HEK293 (cell line): ENCODE data around the gene CHCHD6.

Source experiments
- CTCF ChIA-PET: fragments of 350-600 bp; formaldehyde crosslinking; extraction: SDS; loops from one replicate; lab custom pipeline; 2021; ENCODE audit warnings: antibody characterized with exemption; lab: Yijun Ruan, JAX
- POLR2A ChIA-PET: fragments of 300-600 bp; formaldehyde crosslinking; extraction: SDS; loops from one replicate; lab custom pipeline; 2020; ENCODE audit warnings: antibody characterized with exemption, inconsistent platforms; lab: Yijun Ruan, JAX
- H3K27ac ChIP-seq: fragments of 200-500 bp; sonication (Bioruptor generic); 2 replicates; pipeline ENCODE4 v1.5.1; 2014; ENCODE audit warnings: low read depth, low read length, control low read depth, inconsistent platforms; ENCODE audit errors: extremely low read depth
- H3K36me3 ChIP-seq, 2 experiments: fragments of 200-500 bp in 1 of 2; sonication (Bioruptor generic) in 1 of 2; 1 replicate in 1 of 2; 2 replicates in 1 of 2; pipeline ENCODE4 v1.5.1; 2014 to 2017; ENCODE audit warnings: inconsistent platforms in 2 of 2, low read length in 2 of 2; ENCODE audit not compliant: control insufficient read depth in 2 of 2, insufficient read depth in 1 of 2
- H3K4me1 ChIP-seq: fragments of 200-500 bp; sonication (Bioruptor generic); 2 replicates; pipeline ENCODE4 v1.5.1; 2014; ENCODE audit warnings: mild to moderate bottlenecking, low read length, inconsistent platforms; ENCODE audit not compliant: control insufficient read depth, insufficient read depth
- H3K4me3 ChIP-seq: 2 replicates; pipeline ENCODE4 v1.5.1; 2011; ENCODE audit warnings: low read depth, mild to moderate bottlenecking, control low read depth, low read length, moderate library complexity
- H3K9me3 ChIP-seq: fragments of 200-500 bp; sonication (Bioruptor generic); 2 replicates; pipeline ENCODE4 v1.5.1; 2014; ENCODE audit warnings: low read depth, low read length, inconsistent platforms; ENCODE audit not compliant: control insufficient read depth, insufficient read depth
- GFI1B ChIP-seq: fragments of 450-650 bp; formaldehyde crosslinking; IDR thresholded peaks from 2 replicates; pipeline ENCODE4 v1.5.1; 2016; ENCODE audit warnings: missing biosample characterization, missing genetic modification characterization
- GLI4 ChIP-seq: fragments of 450-650 bp; formaldehyde crosslinking; IDR thresholded peaks from 2 replicates; pipeline ENCODE4 v1.5.1; 2016; ENCODE audit warnings: missing biosample characterization, missing genetic modification characterization
- HOXA7 ChIP-seq: sonication (generic); formaldehyde crosslinking; IDR thresholded peaks from 2 replicates; pipeline ENCODE4 v1.8.1; 2022; ENCODE audit warnings: missing genetic modification reagents, borderline replicate concordance
- MEIS1 ChIP-seq: sonication (generic); formaldehyde crosslinking; IDR thresholded peaks from 2 replicates; pipeline ENCODE4 v1.8.1; 2022; ENCODE audit warnings: missing genetic modification reagents, mild to moderate bottlenecking, borderline replicate concordance
- ZNF202 ChIP-seq: fragments of 450-650 bp; formaldehyde crosslinking; IDR thresholded peaks from 2 replicates; pipeline ENCODE4 v1.5.1; 2016; ENCODE audit warnings: missing biosample characterization, missing genetic modification characterization, borderline replicate concordance
- ZNF214 ChIP-seq: fragments of 450-650 bp; formaldehyde crosslinking; IDR thresholded peaks from 2 replicates; pipeline ENCODE4 v1.5.1; 2017; ENCODE audit warnings: missing biosample characterization, mild to moderate bottlenecking, missing genetic modification characterization, borderline replicate concordance
- ZNF324 ChIP-seq: fragments of 450-650 bp; formaldehyde crosslinking; IDR thresholded peaks from 2 replicates; pipeline ENCODE4 v1.5.1; 2016; ENCODE audit warnings: missing biosample characterization, missing genetic modification characterization
- ZNF416 ChIP-seq: fragments of 450-650 bp; formaldehyde crosslinking; IDR thresholded peaks from 2 replicates; pipeline ENCODE4 v1.5.1; 2016; ENCODE audit warnings: missing biosample characterization, missing genetic modification characterization
- ZNF473 ChIP-seq: fragments of 450-650 bp; formaldehyde crosslinking; IDR thresholded peaks from 2 replicates; pipeline ENCODE4 v1.5.1; 2017; ENCODE audit warnings: missing biosample characterization, missing genetic modification characterization
- ZNF48 ChIP-seq: fragments of 450-650 bp; formaldehyde crosslinking; IDR thresholded peaks from 2 replicates; pipeline ENCODE4 v1.5.1; 2016; ENCODE audit warnings: missing biosample characterization, missing genetic modification characterization
- ZNF530 ChIP-seq: fragments of 450-650 bp; formaldehyde crosslinking; IDR thresholded peaks from 2 replicates; pipeline ENCODE4 v1.5.1; 2016; ENCODE audit warnings: low read depth, missing biosample characterization, missing genetic modification characterization
- ZNF549 ChIP-seq: fragments of 450-650 bp; IDR thresholded peaks from 2 replicates; pipeline ENCODE4 v1.5.1; 2018; ENCODE audit warnings: missing biosample characterization, missing genetic modification characterization, mild to moderate bottlenecking, inconsistent platforms, moderate library complexity
- ZNF596 ChIP-seq: fragments of 450-650 bp; IDR thresholded peaks from 2 replicates; pipeline ENCODE4 v1.5.0; 2018; ENCODE audit warnings: missing biosample characterization, mild to moderate bottlenecking, missing genetic modification characterization, moderate library complexity
- ZNF768 ChIP-seq: fragments of 450-650 bp; formaldehyde crosslinking; IDR thresholded peaks from 2 replicates; pipeline ENCODE4 v1.5.1; 2018; ENCODE audit warnings: missing biosample characterization, mild to moderate bottlenecking, missing genetic modification characterization
- TF ChIP-seq, protein P1 (sequence below): fragments of 450-650 bp; formaldehyde crosslinking; IDR thresholded peaks from 2 replicates; pipeline ENCODE4 v1.5.1; 2017; ENCODE audit warnings: missing biosample characterization, missing genetic modification characterization
- TF ChIP-seq, protein P2 (sequence below): fragments of 450-650 bp; IDR thresholded peaks from 2 replicates; pipeline ENCODE4 v1.5.1; 2018; ENCODE audit warnings: missing biosample characterization, mild to moderate bottlenecking, missing genetic modification characterization
- TF ChIP-seq, protein P3 (sequence below): fragments of 450-650 bp; formaldehyde crosslinking; IDR thresholded peaks from 2 replicates; pipeline ENCODE4 v1.5.1; 2016; ENCODE audit warnings: missing biosample characterization, missing genetic modification characterization
- TF ChIP-seq, protein P4 (sequence below): fragments of 450-650 bp; formaldehyde crosslinking; IDR thresholded peaks from 2 replicates; pipeline ENCODE4 v1.5.1; 2016; ENCODE audit warnings: missing biosample characterization, missing genetic modification characterization
- TF ChIP-seq, protein P5 (sequence below): fragments of 450-650 bp; formaldehyde crosslinking; IDR thresholded peaks from 2 replicates; pipeline ENCODE4 v1.5.1; 2017; ENCODE audit warnings: missing biosample characterization, missing genetic modification characterization

CHCHD6 gene

DNA sequence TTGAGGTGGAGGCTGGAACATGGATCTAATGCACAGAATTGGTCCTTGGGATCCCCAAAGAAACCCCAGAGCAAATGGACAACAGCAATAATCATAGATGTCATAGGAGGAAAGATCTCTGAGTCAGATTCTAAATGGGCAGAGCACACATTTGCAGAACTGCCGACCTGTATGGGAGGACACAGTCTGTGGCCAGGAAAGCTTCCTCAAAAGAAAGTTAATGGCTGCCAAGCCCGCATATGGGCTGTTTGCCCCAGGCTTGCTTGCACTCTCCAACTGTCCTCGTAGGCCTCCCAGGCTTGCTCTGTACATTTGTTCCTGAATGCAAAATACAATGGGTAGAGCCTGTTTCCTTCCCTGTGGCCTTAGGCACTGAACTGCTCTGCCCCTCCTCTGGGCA, 176.9 kb downstream of the CHCHD6 start (continued):
- TF ChIP-seq ZNF530 (tag by site-specific recombination) (no peak), ZNF596 (tag by site-specific recombination) (no peak), ZNF324 (tag by site-specific recombination) (no peak)
- TF ChIP-seq, protein P1, sequence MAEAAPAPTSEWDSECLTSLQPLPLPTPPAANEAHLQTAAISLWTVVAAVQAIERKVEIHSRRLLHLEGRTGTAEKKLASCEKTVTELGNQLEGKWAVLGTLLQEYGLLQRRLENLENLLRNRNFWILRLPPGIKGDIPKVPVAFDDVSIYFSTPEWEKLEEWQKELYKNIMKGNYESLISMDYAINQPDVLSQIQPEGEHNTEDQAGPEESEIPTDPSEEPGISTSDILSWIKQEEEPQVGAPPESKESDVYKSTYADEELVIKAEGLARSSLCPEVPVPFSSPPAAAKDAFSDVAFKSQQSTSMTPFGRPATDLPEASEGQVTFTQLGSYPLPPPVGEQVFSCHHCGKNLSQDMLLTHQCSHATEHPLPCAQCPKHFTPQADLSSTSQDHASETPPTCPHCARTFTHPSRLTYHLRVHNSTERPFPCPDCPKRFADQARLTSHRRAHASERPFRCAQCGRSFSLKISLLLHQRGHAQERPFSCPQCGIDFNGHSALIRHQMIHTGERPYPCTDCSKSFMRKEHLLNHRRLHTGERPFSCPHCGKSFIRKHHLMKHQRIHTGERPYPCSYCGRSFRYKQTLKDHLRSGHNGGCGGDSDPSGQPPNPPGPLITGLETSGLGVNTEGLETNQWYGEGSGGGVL (tag by site-specific recombination), result no peak
- TF ChIP-seq, protein P2, sequence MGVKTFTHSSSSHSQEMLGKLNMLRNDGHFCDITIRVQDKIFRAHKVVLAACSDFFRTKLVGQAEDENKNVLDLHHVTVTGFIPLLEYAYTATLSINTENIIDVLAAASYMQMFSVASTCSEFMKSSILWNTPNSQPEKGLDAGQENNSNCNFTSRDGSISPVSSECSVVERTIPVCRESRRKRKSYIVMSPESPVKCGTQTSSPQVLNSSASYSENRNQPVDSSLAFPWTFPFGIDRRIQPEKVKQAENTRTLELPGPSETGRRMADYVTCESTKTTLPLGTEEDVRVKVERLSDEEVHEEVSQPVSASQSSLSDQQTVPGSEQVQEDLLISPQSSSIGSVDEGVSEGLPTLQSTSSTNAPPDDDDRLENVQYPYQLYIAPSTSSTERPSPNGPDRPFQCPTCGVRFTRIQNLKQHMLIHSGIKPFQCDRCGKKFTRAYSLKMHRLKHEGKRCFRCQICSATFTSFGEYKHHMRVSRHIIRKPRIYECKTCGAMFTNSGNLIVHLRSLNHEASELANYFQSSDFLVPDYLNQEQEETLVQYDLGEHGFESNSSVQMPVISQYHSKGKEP (tag by site-specific recombination), result no peak
- TF ChIP-seq, protein P3, sequence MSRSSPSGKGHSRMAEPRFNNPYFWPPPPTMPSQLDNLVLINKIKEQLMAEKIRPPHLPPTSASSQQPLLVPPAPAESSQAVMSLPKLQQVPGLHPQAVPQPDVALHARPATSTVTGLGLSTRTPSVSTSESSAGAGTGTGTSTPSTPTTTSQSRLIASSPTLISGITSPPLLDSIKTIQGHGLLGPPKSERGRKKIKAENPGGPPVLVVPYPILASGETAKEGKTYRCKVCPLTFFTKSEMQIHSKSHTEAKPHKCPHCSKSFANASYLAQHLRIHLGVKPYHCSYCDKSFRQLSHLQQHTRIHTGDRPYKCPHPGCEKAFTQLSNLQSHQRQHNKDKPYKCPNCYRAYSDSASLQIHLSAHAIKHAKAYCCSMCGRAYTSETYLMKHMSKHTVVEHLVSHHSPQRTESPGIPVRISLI (tag by site-specific recombination), result no peak
- TF ChIP-seq, all 188 proteins: peak for 0

DNA sequence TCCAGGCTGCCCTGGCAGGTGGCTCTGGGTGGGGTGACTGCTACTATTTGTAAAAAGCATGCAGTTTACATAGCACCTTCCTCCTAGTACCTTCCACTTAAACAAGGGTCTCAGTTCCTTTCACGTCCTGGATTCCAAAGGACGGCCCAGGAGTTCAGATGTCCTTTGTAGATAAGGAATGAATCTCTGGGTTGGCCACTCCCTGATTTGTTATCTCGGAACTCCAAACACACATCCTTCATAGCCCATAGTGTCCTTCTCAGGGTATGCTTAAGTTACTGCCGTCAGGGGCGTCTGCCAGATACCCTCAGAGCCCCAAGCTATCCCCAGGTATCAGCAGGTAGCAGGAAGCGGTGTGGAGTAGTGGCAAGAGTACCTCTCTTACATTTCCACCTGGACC, 177.8 kb downstream of the CHCHD6 start:
- CTCF ChIA-PET, result no interaction called here
- TF ChIP-seq MEIS1 (CRISPR knock-in tag), result no peak
- TF ChIP-seq ZNF473 (tag by site-specific recombination), result no peak
- H3K4me3 ChIP-seq, result no peak overlapping the region
- H3K9me3 ChIP-seq, result no peaks in the 10 kb centered on the region
- POLR2A ChIA-PET, result no interaction called here
- no peaks in the 10 kb centered on the region for H3K36me3 ChIP-seq
- no peaks in the 10 kb centered on the region for H3K4me1 ChIP-seq
- no peak overlapping the region for H3K27ac ChIP-seq

DNA sequence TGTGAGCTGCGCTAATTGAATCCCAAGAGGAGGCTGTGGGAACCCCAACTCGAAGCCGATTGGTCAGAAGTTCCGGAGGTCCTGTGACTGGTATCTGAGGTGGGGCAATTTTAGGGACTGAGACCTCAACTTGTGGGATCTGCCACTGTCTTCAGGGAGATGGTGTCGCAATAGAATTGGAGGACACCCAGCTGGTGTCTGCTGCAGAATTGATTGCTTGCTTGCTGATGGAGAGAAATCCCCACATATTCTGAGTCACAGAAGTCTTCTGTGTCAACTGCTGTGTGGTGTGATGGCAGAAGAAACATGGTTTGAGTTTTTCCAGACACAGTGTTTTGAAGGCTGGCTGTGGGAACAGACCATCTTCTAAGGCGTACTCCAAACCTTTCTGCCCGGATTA, 179.2 kb downstream of the CHCHD6 start:
- no peaks in the 10 kb centered on the region for H3K9me3 ChIP-seq
- no peaks in the 10 kb centered on the region for H3K36me3 ChIP-seq
- TF ChIP-seq ZNF549 (tag by site-specific recombination) (no peak), HOXA7 (CRISPR knock-in tag) (no peak), GFI1B (tag by site-specific recombination) (no peak), ZNF214 (tag by site-specific recombination) (no peak), ZNF202 (tag by site-specific recombination) (no peak), ZNF530 (tag by site-specific recombination) (no peak), ZNF768 (no peak), ZNF416 (tag by site-specific recombination) (no peak), ZNF48 (tag by site-specific recombination) (no peak), GLI4 (tag by site-specific recombination) (no peak)
- TF ChIP-seq, protein P4, sequence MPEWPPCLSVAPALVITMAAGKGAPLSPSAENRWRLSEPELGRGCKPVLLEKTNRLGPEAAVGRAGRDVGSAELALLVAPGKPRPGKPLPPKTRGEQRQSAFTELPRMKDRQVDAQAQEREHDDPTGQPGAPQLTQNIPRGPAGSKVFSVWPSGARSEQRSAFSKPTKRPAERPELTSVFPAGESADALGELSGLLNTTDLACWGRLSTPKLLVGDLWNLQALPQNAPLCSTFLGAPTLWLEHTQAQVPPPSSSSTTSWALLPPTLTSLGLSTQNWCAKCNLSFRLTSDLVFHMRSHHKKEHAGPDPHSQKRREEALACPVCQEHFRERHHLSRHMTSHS (tag by site-specific recombination), result no peak
- TF ChIP-seq, protein P5, sequence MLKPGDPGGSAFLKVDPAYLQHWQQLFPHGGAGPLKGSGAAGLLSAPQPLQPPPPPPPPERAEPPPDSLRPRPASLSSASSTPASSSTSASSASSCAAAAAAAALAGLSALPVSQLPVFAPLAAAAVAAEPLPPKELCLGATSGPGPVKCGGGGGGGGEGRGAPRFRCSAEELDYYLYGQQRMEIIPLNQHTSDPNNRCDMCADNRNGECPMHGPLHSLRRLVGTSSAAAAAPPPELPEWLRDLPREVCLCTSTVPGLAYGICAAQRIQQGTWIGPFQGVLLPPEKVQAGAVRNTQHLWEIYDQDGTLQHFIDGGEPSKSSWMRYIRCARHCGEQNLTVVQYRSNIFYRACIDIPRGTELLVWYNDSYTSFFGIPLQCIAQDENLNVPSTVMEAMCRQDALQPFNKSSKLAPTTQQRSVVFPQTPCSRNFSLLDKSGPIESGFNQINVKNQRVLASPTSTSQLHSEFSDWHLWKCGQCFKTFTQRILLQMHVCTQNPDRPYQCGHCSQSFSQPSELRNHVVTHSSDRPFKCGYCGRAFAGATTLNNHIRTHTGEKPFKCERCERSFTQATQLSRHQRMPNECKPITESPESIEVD (tag by site-specific recombination), result no peak
- no peaks in the 10 kb centered on the region for H3K4me1 ChIP-seq
- POLR2A ChIA-PET, result no interaction called here
- H3K4me3 ChIP-seq, result no peak overlapping the region
- CTCF ChIA-PET, result no interaction called here
- H3K27ac ChIP-seq, result no peak overlapping the region
